Liver (tissue), 3 donors: ENCODE results near the gene ZSCAN29.

Source experiments
- GABPA ChIP-seq, 2 donors: IDR thresholded peaks in 1 of 2; conservative IDR thresholded peaks in 1 of 2; 2 replicates each; pipeline ENCODE4 v1.6.1; 2016; ENCODE audit warnings: antibody characterized with exemption in 2 of 2, mild to moderate bottlenecking in 1 of 2, moderate library complexity in 1 of 2
- JUND ChIP-seq, 2 donors: IDR thresholded peaks; 2 replicates each; pipeline ENCODE4 v1.6.1; 2016; ENCODE audit warnings: antibody characterized with exemption in 2 of 2
- RAD21 ChIP-seq, 2 donors: IDR thresholded peaks; 2 replicates each; pipeline ENCODE4 v1.6.1; 2016; ENCODE audit warnings: antibody characterized with exemption in 2 of 2, mild to moderate bottlenecking in 2 of 2
- TAF1 ChIP-seq: conservative IDR thresholded peaks from 2 replicates; pipeline ENCODE4 v1.6.1; 2016; ENCODE audit warnings: antibody characterized with exemption, mild to moderate bottlenecking
- YY1 ChIP-seq: IDR thresholded peaks from 2 replicates; pipeline ENCODE4 v1.6.1; 2016; ENCODE audit warnings: antibody characterized with exemption, mild to moderate bottlenecking
- TF ChIP-seq, protein P1 (sequence below): fragments of 150-350 bp; IDR thresholded peaks from 2 replicates; pipeline ENCODE4 v1.5.1; 2017; ENCODE audit warnings: improper control_type of control experiment, low read depth, low read length; ENCODE audit not compliant: missing input control
- TF ChIP-seq, protein P2 (sequence below): IDR thresholded peaks from 2 replicates; pipeline ENCODE4 v1.6.1; 2016; ENCODE audit warnings: antibody characterized with exemption
- TF ChIP-seq, protein P3 (sequence below): IDR thresholded peaks from 2 replicates; pipeline ENCODE4 v1.6.1; 2016; ENCODE audit warnings: antibody characterized with exemption
- donor health status: healthy.
- donor health status: healthy.

DNA sequence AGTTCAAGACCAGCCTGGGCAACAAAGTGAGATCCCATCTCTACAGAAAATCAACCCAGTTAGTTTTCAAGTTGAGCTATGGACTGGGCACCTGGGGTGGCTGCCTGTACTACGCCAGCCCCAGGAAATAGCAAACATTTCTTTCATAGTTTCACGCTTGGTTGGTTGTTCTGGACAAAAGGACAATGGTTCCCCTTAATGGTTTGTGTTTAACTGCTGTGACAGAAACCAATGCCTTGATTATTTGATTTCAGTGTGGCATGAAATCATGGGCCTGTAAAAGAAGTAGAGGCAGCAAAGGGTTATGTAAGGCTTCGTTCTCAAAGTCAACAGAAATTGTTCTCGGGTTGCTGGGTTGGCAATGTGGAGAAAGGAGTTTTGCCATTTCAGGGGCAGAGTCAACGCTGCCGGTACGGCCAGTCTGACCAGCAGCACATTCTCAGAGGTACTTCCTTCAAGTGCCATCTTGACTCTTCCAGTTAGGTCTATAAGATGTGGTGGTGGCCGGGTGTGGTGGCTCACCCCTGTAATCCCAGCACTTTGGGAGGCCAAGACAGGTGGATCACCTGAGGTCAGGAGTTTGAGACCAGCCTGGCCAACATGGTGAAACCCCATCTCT, 53.2 kb downstream of the ZSCAN29 start:
- TF ChIP-seq, protein P1, sequence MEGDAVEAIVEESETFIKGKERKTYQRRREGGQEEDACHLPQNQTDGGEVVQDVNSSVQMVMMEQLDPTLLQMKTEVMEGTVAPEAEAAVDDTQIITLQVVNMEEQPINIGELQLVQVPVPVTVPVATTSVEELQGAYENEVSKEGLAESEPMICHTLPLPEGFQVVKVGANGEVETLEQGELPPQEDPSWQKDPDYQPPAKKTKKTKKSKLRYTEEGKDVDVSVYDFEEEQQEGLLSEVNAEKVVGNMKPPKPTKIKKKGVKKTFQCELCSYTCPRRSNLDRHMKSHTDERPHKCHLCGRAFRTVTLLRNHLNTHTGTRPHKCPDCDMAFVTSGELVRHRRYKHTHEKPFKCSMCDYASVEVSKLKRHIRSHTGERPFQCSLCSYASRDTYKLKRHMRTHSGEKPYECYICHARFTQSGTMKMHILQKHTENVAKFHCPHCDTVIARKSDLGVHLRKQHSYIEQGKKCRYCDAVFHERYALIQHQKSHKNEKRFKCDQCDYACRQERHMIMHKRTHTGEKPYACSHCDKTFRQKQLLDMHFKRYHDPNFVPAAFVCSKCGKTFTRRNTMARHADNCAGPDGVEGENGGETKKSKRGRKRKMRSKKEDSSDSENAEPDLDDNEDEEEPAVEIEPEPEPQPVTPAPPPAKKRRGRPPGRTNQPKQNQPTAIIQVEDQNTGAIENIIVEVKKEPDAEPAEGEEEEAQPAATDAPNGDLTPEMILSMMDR, result no peak
- TF ChIP-seq GABPA (IDR thresholded peaks at IDR 0.05 in 1 of 2, conservative IDR thresholded peaks at IDR 0.05 in 1 of 2), result no peak
- TF ChIP-seq, protein P2, sequence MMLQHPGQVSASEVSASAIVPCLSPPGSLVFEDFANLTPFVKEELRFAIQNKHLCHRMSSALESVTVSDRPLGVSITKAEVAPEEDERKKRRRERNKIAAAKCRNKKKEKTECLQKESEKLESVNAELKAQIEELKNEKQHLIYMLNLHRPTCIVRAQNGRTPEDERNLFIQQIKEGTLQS, result no peak
- TF ChIP-seq, protein P3, sequence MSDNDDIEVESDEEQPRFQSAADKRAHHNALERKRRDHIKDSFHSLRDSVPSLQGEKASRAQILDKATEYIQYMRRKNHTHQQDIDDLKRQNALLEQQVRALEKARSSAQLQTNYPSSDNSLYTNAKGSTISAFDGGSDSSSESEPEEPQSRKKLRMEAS, result no peak
- no peak for TF ChIP-seq TAF1
- TF ChIP-seq YY1, result no peak
- TF ChIP-seq JUND (IDR thresholded peaks at IDR 0.05), result no peak
- no peak for TF ChIP-seq RAD21 (IDR thresholded peaks at IDR 0.05)
